Breast epithelium (tissue), 3 donors: ENCODE data around the gene TYSND1.

Experiments
- POLR2A ChIP-seq: fragments of 450-650 bp; IDR thresholded peaks from one replicate; pipeline ENCODE4 v1.6.1; 2016; ENCODE audit warnings: antibody characterized with exemption, mild to moderate bottlenecking, moderate library complexity
- POLR2AphosphoS5 ChIP-seq, 3 donors: sonication (generic); formaldehyde crosslinking; IDR thresholded peaks; one replicate each; pipeline ENCODE4 v1.6.1; 2017; ENCODE audit warnings: antibody characterized with exemption in 3 of 3
- TF ChIP-seq, protein P1 (sequence below), 3 donors: fragments of 450-650 bp; IDR thresholded peaks; one replicate each; pipeline ENCODE4 v1.5.1; 2016 to 2017; ENCODE audit warnings: antibody characterized with exemption in 3 of 3, mild to moderate bottlenecking in 3 of 3, moderate library complexity in 3 of 3

- TF ChIP-seq, protein P1, sequence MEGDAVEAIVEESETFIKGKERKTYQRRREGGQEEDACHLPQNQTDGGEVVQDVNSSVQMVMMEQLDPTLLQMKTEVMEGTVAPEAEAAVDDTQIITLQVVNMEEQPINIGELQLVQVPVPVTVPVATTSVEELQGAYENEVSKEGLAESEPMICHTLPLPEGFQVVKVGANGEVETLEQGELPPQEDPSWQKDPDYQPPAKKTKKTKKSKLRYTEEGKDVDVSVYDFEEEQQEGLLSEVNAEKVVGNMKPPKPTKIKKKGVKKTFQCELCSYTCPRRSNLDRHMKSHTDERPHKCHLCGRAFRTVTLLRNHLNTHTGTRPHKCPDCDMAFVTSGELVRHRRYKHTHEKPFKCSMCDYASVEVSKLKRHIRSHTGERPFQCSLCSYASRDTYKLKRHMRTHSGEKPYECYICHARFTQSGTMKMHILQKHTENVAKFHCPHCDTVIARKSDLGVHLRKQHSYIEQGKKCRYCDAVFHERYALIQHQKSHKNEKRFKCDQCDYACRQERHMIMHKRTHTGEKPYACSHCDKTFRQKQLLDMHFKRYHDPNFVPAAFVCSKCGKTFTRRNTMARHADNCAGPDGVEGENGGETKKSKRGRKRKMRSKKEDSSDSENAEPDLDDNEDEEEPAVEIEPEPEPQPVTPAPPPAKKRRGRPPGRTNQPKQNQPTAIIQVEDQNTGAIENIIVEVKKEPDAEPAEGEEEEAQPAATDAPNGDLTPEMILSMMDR (IDR thresholded peaks at IDR 0.05) = no peak
- no peak for TF ChIP-seq POLR2AphosphoS5 (IDR thresholded peaks at IDR 0.05)
- TF ChIP-seq POLR2A = no peak
These were observed 31.7 kb upstream of the TYSND1 start for GRCh38 chr10:70178139-70178725.
